HepG2 (cell line): ENCODE data around the gene RPS19BP1. TPM values are rescaled to one million over a fixed set of nuclear protein-coding genes. Genes with fewer than 3 reads are reported as not detected.

Experiments
- CHD2 ChIP-seq: IDR thresholded peaks from 2 replicates; pipeline ENCODE4 v1.6.1; 2011; ENCODE audit warnings: low read depth, low read length, improper control_type of control experiment
- DZIP1 ChIP-seq: sonication (generic); formaldehyde crosslinking; IDR thresholded peaks from 2 replicates; pipeline ENCODE4 v1.5.0; 2020; ENCODE audit warnings: mild to moderate bottlenecking, missing genetic modification reagents
- KLF11 ChIP-seq: IDR thresholded peaks from 2 replicates; pipeline ENCODE4 v1.6.1; 2016; ENCODE audit warnings: missing compliant biosample characterization
- TARDBP ChIP-seq: sonication (generic); formaldehyde crosslinking; IDR thresholded peaks from 2 replicates; pipeline ENCODE4 v1.8.0; 2022; ENCODE audit warnings: mild to moderate bottlenecking, missing genetic modification reagents
- ZNF407 ChIP-seq: sonication (generic); formaldehyde crosslinking; IDR thresholded peaks from one replicate; pipeline ENCODE4 v1.5.1; 2020; ENCODE audit warnings: mild to moderate bottlenecking, missing genetic modification reagents; ENCODE audit errors: not compliant biosample characterization
- ZNF431 ChIP-seq: sonication (generic); formaldehyde crosslinking; IDR thresholded peaks from 2 replicates; pipeline ENCODE4 v1.9.0; 2022; ENCODE audit warnings: missing genetic modification reagents, low read depth, mild to moderate bottlenecking, borderline replicate concordance
- polyA plus RNA-seq, 8 experiments: library from polyadenylated mRNA; depleted of rRNA in 3 of 8; stranded (reverse) in 7 of 8; unstranded in 1 of 8; fragments of >200 nt; fragmentation: Illumina TruSeq in 4 of 8; extraction: Trizol in 4 of 8; gene quantifications; 2 replicates each; pipeline versions ENCODE4 v1.2.1 to v1.2.3, GENCODE V29; 2011 to 2016; ENCODE audit warnings: low read depth in 4 of 8, missing spikeins in 1 of 8, mixed read lengths in 1 of 8; ENCODE audit not compliant: insufficient read depth in 1 of 8
- total RNA-seq, 5 experiments: library from RNA; depleted of rRNA; stranded (reverse); fragments of >200 nt; fragmentation: Illumina TruSeq; extraction: Trizol; gene quantifications; 2 replicates each; pipeline ENCODE4 v1.2.3, GENCODE V29; 2016; ENCODE audit warnings: low read depth in 1 of 5
- TF ChIP-seq, protein P1 (sequence below): sonication (generic); formaldehyde crosslinking; IDR thresholded peaks from 2 replicates; pipeline ENCODE4 v1.9.0; 2021; ENCODE audit warnings: mild to moderate bottlenecking, missing genetic modification reagents
- TF ChIP-seq, protein P2 (sequence below): sonication (generic); formaldehyde crosslinking; IDR thresholded peaks from 2 replicates; pipeline ENCODE4; 2020; ENCODE audit warnings: missing genetic modification reagents, mild to moderate bottlenecking, borderline replicate concordance

RPS19BP1 gene
- total and polyA plus RNA-seq, 2 of the 13 experiments (the other 11 are each of a cell fraction or from before 2014, with no cell fraction given) = 44.3 to 81.3 TPM

DNA sequence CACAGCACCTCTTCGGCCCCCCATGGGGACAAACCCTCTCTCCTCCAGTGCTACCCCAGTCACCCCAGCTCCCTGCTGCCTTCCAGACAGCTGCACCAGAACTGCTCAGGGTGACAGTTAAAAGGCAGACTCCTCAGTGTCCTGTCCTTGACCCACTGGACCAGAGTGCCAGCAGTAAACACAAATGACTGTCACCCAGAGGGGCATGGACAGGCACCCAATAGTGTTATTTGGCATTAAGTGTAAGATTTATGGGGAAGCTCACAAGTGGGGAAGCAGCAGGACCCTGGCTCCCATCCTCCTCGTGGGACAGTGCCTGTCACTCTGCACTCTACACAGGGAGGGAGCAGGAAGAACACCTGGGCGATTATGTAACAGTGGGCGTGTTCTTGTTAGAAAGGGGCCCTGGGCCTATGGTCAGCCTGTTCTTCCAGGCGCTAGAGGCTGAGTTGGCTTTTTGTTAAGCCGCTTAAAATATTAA is 5.0 kb downstream of the RPS19BP1 start (continued):
- TF ChIP-seq DZIP1 (CRISPR knock-in tag) = no peak
- TF ChIP-seq ZNF431 (CRISPR knock-in tag) = 0 out of 2 replicates have a peak, but pooled peaks have one; percentile 44
- no peak for TF ChIP-seq CHD2
- TF ChIP-seq KLF11 = no peak
- TF ChIP-seq TARDBP (CRISPR knock-in tag) = no peak
- TF ChIP-seq, protein P1, sequence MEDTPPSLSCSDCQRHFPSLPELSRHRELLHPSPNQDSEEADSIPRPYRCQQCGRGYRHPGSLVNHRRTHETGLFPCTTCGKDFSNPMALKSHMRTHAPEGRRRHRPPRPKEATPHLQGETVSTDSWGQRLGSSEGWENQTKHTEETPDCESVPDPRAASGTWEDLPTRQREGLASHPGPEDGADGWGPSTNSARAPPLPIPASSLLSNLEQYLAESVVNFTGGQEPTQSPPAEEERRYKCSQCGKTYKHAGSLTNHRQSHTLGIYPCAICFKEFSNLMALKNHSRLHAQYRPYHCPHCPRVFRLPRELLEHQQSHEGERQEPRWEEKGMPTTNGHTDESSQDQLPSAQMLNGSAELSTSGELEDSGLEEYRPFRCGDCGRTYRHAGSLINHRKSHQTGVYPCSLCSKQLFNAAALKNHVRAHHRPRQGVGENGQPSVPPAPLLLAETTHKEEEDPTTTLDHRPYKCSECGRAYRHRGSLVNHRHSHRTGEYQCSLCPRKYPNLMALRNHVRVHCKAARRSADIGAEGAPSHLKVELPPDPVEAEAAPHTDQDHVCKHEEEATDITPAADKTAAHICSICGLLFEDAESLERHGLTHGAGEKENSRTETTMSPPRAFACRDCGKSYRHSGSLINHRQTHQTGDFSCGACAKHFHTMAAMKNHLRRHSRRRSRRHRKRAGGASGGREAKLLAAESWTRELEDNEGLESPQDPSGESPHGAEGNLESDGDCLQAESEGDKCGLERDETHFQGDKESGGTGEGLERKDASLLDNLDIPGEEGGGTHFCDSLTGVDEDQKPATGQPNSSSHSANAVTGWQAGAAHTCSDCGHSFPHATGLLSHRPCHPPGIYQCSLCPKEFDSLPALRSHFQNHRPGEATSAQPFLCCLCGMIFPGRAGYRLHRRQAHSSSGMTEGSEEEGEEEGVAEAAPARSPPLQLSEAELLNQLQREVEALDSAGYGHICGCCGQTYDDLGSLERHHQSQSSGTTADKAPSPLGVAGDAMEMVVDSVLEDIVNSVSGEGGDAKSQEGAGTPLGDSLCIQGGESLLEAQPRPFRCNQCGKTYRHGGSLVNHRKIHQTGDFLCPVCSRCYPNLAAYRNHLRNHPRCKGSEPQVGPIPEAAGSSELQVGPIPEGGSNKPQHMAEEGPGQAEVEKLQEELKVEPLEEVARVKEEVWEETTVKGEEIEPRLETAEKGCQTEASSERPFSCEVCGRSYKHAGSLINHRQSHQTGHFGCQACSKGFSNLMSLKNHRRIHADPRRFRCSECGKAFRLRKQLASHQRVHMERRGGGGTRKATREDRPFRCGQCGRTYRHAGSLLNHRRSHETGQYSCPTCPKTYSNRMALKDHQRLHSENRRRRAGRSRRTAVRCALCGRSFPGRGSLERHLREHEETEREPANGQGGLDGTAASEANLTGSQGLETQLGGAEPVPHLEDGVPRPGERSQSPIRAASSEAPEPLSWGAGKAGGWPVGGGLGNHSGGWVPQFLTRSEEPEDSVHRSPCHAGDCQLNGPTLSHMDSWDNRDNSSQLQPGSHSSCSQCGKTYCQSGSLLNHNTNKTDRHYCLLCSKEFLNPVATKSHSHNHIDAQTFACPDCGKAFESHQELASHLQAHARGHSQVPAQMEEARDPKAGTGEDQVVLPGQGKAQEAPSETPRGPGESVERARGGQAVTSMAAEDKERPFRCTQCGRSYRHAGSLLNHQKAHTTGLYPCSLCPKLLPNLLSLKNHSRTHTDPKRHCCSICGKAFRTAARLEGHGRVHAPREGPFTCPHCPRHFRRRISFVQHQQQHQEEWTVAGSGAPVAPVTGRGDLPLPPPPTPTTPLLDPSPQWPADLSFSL (CRISPR knock-in tag) = no peak
- TF ChIP-seq, protein P2, sequence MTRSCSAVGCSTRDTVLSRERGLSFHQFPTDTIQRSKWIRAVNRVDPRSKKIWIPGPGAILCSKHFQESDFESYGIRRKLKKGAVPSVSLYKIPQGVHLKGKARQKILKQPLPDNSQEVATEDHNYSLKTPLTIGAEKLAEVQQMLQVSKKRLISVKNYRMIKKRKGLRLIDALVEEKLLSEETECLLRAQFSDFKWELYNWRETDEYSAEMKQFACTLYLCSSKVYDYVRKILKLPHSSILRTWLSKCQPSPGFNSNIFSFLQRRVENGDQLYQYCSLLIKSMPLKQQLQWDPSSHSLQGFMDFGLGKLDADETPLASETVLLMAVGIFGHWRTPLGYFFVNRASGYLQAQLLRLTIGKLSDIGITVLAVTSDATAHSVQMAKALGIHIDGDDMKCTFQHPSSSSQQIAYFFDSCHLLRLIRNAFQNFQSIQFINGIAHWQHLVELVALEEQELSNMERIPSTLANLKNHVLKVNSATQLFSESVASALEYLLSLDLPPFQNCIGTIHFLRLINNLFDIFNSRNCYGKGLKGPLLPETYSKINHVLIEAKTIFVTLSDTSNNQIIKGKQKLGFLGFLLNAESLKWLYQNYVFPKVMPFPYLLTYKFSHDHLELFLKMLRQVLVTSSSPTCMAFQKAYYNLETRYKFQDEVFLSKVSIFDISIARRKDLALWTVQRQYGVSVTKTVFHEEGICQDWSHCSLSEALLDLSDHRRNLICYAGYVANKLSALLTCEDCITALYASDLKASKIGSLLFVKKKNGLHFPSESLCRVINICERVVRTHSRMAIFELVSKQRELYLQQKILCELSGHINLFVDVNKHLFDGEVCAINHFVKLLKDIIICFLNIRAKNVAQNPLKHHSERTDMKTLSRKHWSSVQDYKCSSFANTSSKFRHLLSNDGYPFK (CRISPR knock-in tag) = no peak
- no peak for TF ChIP-seq ZNF407 (CRISPR knock-in tag)
